HFFc6 (cell line): Measurements from ENCODE around the gene SORCS2. TPM values are rescaled to one million over a fixed set of nuclear protein-coding genes. Genes with fewer than 3 reads are reported as not detected.
A peak's percentile ranks its signal among the peaks of the same experiment; 100 is the strongest.

Experiments
- DNase-seq: peaks from one replicate; pipeline ENCODE4 v3.0.0-alpha.2; 2018
- H3K27ac Mint-ChIP-seq: 2 replicates; pipeline ENCODE4 v1.8.0; 2020; ENCODE audit warnings: mild to moderate bottlenecking, mixed read lengths
- H3K27me3 Mint-ChIP-seq: 2 replicates; pipeline ENCODE4 v1.8.0; 2021; ENCODE audit warnings: mild to moderate bottlenecking, moderate library complexity, mixed read lengths; ENCODE audit not compliant: insufficient read depth
- H3K36me3 Mint-ChIP-seq: 2 replicates; pipeline ENCODE4 v1.8.0; 2021; ENCODE audit warnings: low read depth, mixed read lengths
- H3K4me1 Mint-ChIP-seq: 2 replicates; pipeline ENCODE4 v1.8.0; 2020; ENCODE audit warnings: low read depth, mixed read lengths
- H3K4me3 Mint-ChIP-seq: 2 replicates; pipeline ENCODE4 v1.8.0; 2020; ENCODE audit warnings: mild to moderate bottlenecking, moderate library complexity, mixed read lengths
- H3K9me3 Mint-ChIP-seq: 2 replicates; pipeline ENCODE4 v1.8.0; 2020; ENCODE audit warnings: mild to moderate bottlenecking, mixed read lengths
- CTCF ChIP-seq: fragments of 200-600 bp; sonication (generic); IDR thresholded peaks from 2 replicates; pipeline ENCODE4 v1.5.0; 2021; ENCODE audit warnings: antibody characterized with exemption, mild to moderate bottlenecking
- total RNA-seq, 6 experiments: library from RNA; stranded (reverse); fragmentation: NEBNext Ultra II Directional; extraction: Animal tissue kit (Norgen Biotek cat#: 25700); gene quantifications; 2 replicates in 1 of 6; 3 replicates in 5 of 6; pipeline ENCODE4 v1.2.3, GENCODE V29; 2021

Gene SORCS2
- total RNA-seq, 6 experiments from 2014 or later: 0.05 to 0.15 (median 0.12) TPM; not detected in 3

- Mint-ChIP-seq H3K9me3 (no peaks in the 10 kb centered on the region), H3K36me3 (no peaks in the 10 kb centered on the region), H3K27me3 (peaks cover 11% of the 10 kb centered on the region), H3K27ac (no peak overlapping the region), H3K4me1 (peaks cover 32% of the 10 kb centered on the region), H3K4me3 (no peak overlapping the region)
- TF ChIP-seq CTCF: no peak
- peak; percentile 84 for DNase-seq
These were observed 165.9 kb downstream of the SORCS2 start for GRCh38 chr4:7358100-7358735.

DNA sequence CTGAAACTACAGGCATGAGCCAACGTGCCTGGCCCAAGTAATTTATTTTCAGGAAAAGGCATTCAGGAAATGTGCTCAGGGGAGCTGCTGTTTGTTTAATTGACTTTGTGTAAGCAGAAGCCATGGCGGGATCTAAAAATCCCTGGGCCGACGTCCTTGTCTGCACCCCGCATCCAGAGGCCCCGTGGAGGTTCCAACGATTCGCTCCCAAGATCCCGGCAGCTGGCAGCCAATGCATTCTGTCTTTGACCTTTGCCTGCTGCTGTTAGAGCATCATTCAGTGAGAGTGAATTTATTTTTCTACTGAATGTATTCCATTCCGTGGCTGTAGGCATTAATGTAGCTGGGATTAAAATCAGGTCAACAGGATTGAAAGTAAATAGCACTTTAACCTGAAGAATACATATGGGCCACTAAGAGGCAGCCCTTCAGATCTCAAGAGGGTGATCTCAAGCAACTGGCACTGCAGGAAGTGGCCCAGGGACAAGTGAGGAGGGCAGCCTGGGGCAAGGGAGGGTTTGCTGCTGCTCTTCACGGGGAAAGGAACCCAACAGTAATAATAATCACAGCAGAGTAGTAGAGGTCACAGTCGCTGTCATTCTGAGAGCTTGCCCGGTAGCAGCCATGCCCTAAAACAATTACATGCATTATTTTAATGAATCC is 167.2 kb downstream of the SORCS2 start:
- Mint-ChIP-seq H3K27me3 (peaks cover 5% of the 10 kb centered on the region), H3K4me3 (no peak overlapping the region), H3K9me3 (no peaks in the 10 kb centered on the region), H3K27ac (no peak overlapping the region), H3K36me3 (no peaks in the 10 kb centered on the region), H3K4me1 (peaks cover 28% of the 10 kb centered on the region)
- DNase-seq: no peak
- no peak for TF ChIP-seq CTCF

- Mint-ChIP-seq H3K9me3 (no peaks in the 10 kb centered on the region), H3K27ac (no peak overlapping the region), H3K4me1 (peaks cover 15% of the 10 kb centered on the region), H3K27me3 (peaks cover 10% of the 10 kb centered on the region), H3K4me3 (no peak overlapping the region), H3K36me3 (no peaks in the 10 kb centered on the region)
- no peak for TF ChIP-seq CTCF
- DNase-seq: no peak
These were observed 168.5 kb downstream of the SORCS2 start for GRCh38 chr4:7360806-7361205.

GRCh38 chr4:7361280-7361895 is 169.1 kb downstream of the SORCS2 start:
- Mint-ChIP-seq H3K4me1 (peaks cover 11% of the 10 kb centered on the region), H3K9me3 (no peaks in the 10 kb centered on the region)
- TF ChIP-seq CTCF: no peak

GRCh38 chr4:7362341-7362740 is 170.0 kb downstream of the SORCS2 start:
- DNase-seq: no peak
- Mint-ChIP-seq H3K27me3 (peaks cover 23% of the 10 kb centered on the region), H3K9me3 (no peaks in the 10 kb centered on the region), H3K4me1 (peaks cover 11% of the 10 kb centered on the region), H3K4me3 (no peak overlapping the region), H3K27ac (no peak overlapping the region), H3K36me3 (no peaks in the 10 kb centered on the region)
- no peak for TF ChIP-seq CTCF

More at GRCh38 chr4:7361280-7361895, 169.1 kb downstream of the SORCS2 start:
- Mint-ChIP-seq H3K27me3 (peaks cover 13% of the 10 kb centered on the region), H3K36me3 (no peaks in the 10 kb centered on the region), H3K27ac (no peak overlapping the region), H3K4me3 (no peak overlapping the region)
- DNase-seq: no peak
